OCI-LY7 (cell line): ENCODE measurements around the gene EIF4E1B.
"Not testable (repeated sequence)": the region's sequence is repeated elsewhere in the genome, so short reads cannot be mapped to it uniquely, and the experiment has no call there.

ENCODE experiments used
- EZH2phosphoT487 ChIP-seq: fragments of 200-600 bp; sonication (generic); IDR thresholded peaks from 2 replicates; pipeline ENCODE4 v1.6.1; 2018; ENCODE audit warnings: low read depth, borderline replicate concordance, mild to moderate bottlenecking, mixed run types, antibody characterized with exemption, low read length, moderate library complexity, mixed read lengths
- TF ChIP-seq, protein P1 (sequence below): fragments of 200-600 bp; sonication (generic); conservative IDR thresholded peaks from 2 replicates; pipeline ENCODE4 v1.5.1; 2014; ENCODE audit warnings: mild to moderate bottlenecking, antibody characterized with exemption, low read length, moderate library complexity, mixed read lengths

DNA sequence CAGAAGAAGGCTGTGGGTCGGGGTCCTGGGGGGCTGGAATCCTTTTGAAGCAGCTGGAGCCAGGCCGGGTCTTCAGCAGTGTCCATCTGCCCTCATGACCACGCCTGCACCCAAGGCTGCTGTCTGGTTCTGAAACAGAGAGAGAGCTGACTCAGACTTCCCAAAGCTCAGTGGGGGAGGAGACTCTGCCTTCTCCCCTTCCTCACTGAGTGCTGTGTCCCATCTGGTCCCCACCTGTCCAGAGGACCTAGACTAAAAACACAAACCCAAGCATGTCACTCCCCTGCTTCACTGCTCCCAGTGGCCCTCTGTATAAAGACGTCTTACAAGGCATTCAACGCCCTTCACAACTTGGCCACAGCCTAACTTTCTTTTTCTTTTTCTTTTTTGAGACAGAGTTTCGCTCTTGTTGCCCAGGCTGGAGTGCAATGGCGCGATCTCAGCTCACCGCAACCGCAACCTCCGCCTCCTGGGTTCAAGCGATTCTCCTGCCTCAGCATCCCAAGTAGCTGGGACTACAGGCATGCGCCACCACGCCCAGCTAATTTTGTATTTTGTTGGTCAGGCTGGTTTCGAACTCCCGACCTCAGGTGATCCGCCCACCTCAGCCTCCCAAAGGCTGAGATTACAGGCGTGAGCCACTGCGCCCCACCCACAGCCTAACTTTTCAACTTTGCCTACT is 30.6 kb upstream of the EIF4E1B start:
- TF ChIP-seq, protein P1, sequence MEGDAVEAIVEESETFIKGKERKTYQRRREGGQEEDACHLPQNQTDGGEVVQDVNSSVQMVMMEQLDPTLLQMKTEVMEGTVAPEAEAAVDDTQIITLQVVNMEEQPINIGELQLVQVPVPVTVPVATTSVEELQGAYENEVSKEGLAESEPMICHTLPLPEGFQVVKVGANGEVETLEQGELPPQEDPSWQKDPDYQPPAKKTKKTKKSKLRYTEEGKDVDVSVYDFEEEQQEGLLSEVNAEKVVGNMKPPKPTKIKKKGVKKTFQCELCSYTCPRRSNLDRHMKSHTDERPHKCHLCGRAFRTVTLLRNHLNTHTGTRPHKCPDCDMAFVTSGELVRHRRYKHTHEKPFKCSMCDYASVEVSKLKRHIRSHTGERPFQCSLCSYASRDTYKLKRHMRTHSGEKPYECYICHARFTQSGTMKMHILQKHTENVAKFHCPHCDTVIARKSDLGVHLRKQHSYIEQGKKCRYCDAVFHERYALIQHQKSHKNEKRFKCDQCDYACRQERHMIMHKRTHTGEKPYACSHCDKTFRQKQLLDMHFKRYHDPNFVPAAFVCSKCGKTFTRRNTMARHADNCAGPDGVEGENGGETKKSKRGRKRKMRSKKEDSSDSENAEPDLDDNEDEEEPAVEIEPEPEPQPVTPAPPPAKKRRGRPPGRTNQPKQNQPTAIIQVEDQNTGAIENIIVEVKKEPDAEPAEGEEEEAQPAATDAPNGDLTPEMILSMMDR = not testable (repeated sequence)
- not testable (repeated sequence) for TF ChIP-seq EZH2phosphoT487
